Measurements from ENCODE around the gene ENTPD1. TPM values are rescaled to one million over a fixed set of nuclear protein-coding genes. Genes with fewer than 3 reads are reported as not detected.

Gene ENTPD1
- total RNA-seq, 1 experiment from 2014 or later, result 0.37 TPM

DNA sequence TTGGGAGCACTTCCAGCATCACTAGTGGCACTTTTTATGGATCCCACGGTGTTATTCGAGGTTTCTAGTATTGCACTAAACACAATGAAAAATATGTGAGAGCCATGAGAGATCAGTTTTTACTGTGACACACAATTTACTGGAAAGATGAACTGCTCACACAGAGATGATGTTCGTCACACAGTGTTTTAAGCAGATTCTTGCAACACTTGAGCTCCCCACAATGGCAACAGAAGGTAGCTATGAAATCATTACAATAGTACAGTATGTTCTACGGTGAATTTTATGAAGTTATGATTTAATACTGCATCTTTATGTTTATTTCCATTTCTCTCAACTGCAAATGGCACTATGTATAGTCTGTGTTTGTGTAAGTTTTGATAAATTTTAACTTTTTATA lies 27.4 kb upstream of the ENTPD1 start:
- H3K79me2 ChIP-seq (ENCODE audit: insufficient read depth, low read length), result no peaks in the 10 kb centered on the region
- BruUV-seq (replicated peaks), result no TSS peak
- CTCF ChIA-PET, result interaction anchor here (1.4 kb wide), 1 partner anchor 35 kb away, joined by 6 read pairs; the partner anchor contains the start of gene TCTN3
- 0 out of 2 replicates have a peak, but pooled peaks cover 2% of the 10 kb centered on the region for H3K9me2 ChIP-seq (ENCODE audit: insufficient read depth)
- ATAC-seq, result no peak
- no peaks in the 10 kb centered on the region for H3K9me3 ChIP-seq (ENCODE audit: control insufficient read depth in 1 of 2, insufficient read depth in 1 of 2, low read depth in 1 of 2, low read length in 2 of 2)
- H3K9ac ChIP-seq (ENCODE audit: low read length), result no peak overlapping the region
- H2AFZ ChIP-seq (ENCODE audit: low read depth, low read length, poor library complexity, severe bottlenecking), result no peak overlapping the region
- H3K4me3 ChIP-seq (replicated peaks in 1 of 2; ENCODE audit: low read depth in 1 of 2, low read length in 2 of 2), result no peak overlapping the region
- no peaks in the 10 kb centered on the region for H3K36me3 ChIP-seq (ENCODE audit: control insufficient read depth in 1 of 2, insufficient read depth in 2 of 2, low read length in 2 of 2)
- H4K20me1 ChIP-seq (ENCODE audit: insufficient read depth), result no peaks in the 10 kb centered on the region
- no peak for DNase-seq (ENCODE audit: low read depth, low spot score)
- no peaks in the 10 kb centered on the region for H3K27me3 ChIP-seq (ENCODE audit: insufficient read depth, low read length)
- no peak overlapping the region for H3K4me2 ChIP-seq (ENCODE audit: low read length)
- TF ChIP-seq EZH2phosphoT487 (IDR thresholded peaks at IDR 0.05; ENCODE audit: borderline replicate concordance), result no peak
- no peak for TF ChIP-seq CBX3 (IDR thresholded peaks at IDR 0.05; ENCODE audit: low read depth)
- no peak for TF ChIP-seq ELF1 (IDR thresholded peaks at IDR 0.05; ENCODE audit: borderline replicate concordance, low read depth)
- no peak for TF ChIP-seq ZNF274 (IDR thresholded peaks at IDR 0.05; ENCODE audit: low read depth, low read length)
- TF ChIP-seq, protein P1, sequence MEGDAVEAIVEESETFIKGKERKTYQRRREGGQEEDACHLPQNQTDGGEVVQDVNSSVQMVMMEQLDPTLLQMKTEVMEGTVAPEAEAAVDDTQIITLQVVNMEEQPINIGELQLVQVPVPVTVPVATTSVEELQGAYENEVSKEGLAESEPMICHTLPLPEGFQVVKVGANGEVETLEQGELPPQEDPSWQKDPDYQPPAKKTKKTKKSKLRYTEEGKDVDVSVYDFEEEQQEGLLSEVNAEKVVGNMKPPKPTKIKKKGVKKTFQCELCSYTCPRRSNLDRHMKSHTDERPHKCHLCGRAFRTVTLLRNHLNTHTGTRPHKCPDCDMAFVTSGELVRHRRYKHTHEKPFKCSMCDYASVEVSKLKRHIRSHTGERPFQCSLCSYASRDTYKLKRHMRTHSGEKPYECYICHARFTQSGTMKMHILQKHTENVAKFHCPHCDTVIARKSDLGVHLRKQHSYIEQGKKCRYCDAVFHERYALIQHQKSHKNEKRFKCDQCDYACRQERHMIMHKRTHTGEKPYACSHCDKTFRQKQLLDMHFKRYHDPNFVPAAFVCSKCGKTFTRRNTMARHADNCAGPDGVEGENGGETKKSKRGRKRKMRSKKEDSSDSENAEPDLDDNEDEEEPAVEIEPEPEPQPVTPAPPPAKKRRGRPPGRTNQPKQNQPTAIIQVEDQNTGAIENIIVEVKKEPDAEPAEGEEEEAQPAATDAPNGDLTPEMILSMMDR (IDR thresholded peaks at IDR 0.05 in 2 of 3, conservative IDR thresholded peaks at IDR 0.05 in 1 of 3; ENCODE audit: borderline replicate concordance in 1 of 3, insufficient read depth in 1 of 3, low read depth in 2 of 3, low read length in 2 of 3), result no peak
- TF ChIP-seq EZH2 (IDR thresholded peaks at IDR 0.05), result no peak
- TF ChIP-seq FOSL1 (IDR thresholded peaks at IDR 0.05; ENCODE audit: low read depth), result no peak
- no peak for TF ChIP-seq EGR1 (IDR thresholded peaks at IDR 0.05; ENCODE audit: low read depth)
- no peak for TF ChIP-seq ZFX (IDR thresholded peaks at IDR 0.05)
- TF ChIP-seq POLR2AphosphoS5 (IDR thresholded peaks at IDR 0.05; ENCODE audit: low read depth, low read length), result no peak
- TF ChIP-seq, protein P2, sequence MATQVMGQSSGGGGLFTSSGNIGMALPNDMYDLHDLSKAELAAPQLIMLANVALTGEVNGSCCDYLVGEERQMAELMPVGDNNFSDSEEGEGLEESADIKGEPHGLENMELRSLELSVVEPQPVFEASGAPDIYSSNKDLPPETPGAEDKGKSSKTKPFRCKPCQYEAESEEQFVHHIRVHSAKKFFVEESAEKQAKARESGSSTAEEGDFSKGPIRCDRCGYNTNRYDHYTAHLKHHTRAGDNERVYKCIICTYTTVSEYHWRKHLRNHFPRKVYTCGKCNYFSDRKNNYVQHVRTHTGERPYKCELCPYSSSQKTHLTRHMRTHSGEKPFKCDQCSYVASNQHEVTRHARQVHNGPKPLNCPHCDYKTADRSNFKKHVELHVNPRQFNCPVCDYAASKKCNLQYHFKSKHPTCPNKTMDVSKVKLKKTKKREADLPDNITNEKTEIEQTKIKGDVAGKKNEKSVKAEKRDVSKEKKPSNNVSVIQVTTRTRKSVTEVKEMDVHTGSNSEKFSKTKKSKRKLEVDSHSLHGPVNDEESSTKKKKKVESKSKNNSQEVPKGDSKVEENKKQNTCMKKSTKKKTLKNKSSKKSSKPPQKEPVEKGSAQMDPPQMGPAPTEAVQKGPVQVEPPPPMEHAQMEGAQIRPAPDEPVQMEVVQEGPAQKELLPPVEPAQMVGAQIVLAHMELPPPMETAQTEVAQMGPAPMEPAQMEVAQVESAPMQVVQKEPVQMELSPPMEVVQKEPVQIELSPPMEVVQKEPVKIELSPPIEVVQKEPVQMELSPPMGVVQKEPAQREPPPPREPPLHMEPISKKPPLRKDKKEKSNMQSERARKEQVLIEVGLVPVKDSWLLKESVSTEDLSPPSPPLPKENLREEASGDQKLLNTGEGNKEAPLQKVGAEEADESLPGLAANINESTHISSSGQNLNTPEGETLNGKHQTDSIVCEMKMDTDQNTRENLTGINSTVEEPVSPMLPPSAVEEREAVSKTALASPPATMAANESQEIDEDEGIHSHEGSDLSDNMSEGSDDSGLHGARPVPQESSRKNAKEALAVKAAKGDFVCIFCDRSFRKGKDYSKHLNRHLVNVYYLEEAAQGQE (IDR thresholded peaks at IDR 0.05; ENCODE audit: low read depth), result no peak
- H3K4me1 ChIP-seq (ENCODE audit: control insufficient read depth in 1 of 2, insufficient read depth in 2 of 2, low read length in 2 of 2), result no peaks in the 10 kb centered on the region
- POLR2A ChIA-PET, result no interaction called here
- H3K27ac ChIP-seq (ENCODE audit: low read depth, low read length), result no peak overlapping the region
- intact Hi-C loops (cut with micrococcal nuclease), result no loop called here
- RAD21 ChIA-PET (ENCODE audit: low non-redundant PET in 1 of 2, low total read pairs in 2 of 2, uncharacterized antibody in 2 of 2, unreplicated experiment in 2 of 2), result no interaction called here
